Panc1 (cell line): ENCODE data around the gene NVL. TPM values are rescaled to one million over a fixed set of nuclear protein-coding genes. Genes with fewer than 3 reads are reported as not detected.
A peak's percentile ranks its signal among the peaks of the same experiment; 100 is the strongest.

ENCODE experiments used
- ATAC-seq: fragments of 200-7000 bp; cut with Tn5 transposase; 2 replicates; pipeline ENCODE4 v1.9.1; 2020; ENCODE audit warnings: mild to moderate bottlenecking, moderate library complexity
- BruUV-seq: library from RNA; stranded (reverse); fragments of 400-500 nt; replicated peaks from 2 replicates; lab custom pipeline; 2021; lab: Mats Ljungman, UMichigan
- CTCF ChIA-PET: fragments of 300-600 bp; sonication (Branson Sonifier 250); formaldehyde crosslinking; loops from one replicate; lab custom pipeline; 2022; ENCODE audit warnings: antibody characterized with exemption; lab: Charles Lee
- POLR2A ChIA-PET: fragments of 300-600 bp; sonication (Branson Sonifier 250); formaldehyde crosslinking; loops from one replicate; lab custom pipeline; 2022; ENCODE audit warnings: antibody characterized with exemption; lab: Charles Lee
- DNase-seq: peaks from one replicate; pipeline ENCODE4 v3.0.0-alpha.2; 2010; ENCODE audit warnings: low read depth, low spot score
- H3K27ac ChIP-seq: 2 replicates; pipeline ENCODE4 v1.5.1; 2011; ENCODE audit warnings: mild to moderate bottlenecking, low read length, inconsistent platforms
- H3K27me3 ChIP-seq: fragments of 200-500 bp; sonication (Bioruptor generic); 2 replicates; pipeline ENCODE4 v1.6.0; 2014; ENCODE audit warnings: low read length, inconsistent platforms; ENCODE audit not compliant: control insufficient read depth, insufficient read depth
- H3K36me3 ChIP-seq: fragments of 200-500 bp; sonication (Bioruptor generic); 2 replicates; pipeline ENCODE4 v1.5.1; 2014; ENCODE audit warnings: inconsistent platforms, mild to moderate bottlenecking, low read length, moderate library complexity; ENCODE audit not compliant: control insufficient read depth, insufficient read depth
- H3K4me1 ChIP-seq: 2 replicates; pipeline ENCODE4 v1.5.1; 2011; ENCODE audit warnings: inconsistent platforms, mild to moderate bottlenecking, low read length, moderate library complexity; ENCODE audit not compliant: control insufficient read depth, insufficient read depth
- H3K4me3 ChIP-seq, 2 experiments: 2 replicates each; pipeline ENCODE4 v1.5.1; 2011 to 2012; ENCODE audit warnings: low read depth in 2 of 2, low read length in 2 of 2, mild to moderate bottlenecking in 2 of 2, inconsistent platforms in 1 of 2, moderate library complexity in 1 of 2
- H3K9me3 ChIP-seq: fragments of 200-500 bp; sonication (Bioruptor generic); 2 replicates; pipeline ENCODE4 v1.5.1; 2014; ENCODE audit warnings: low read depth, mild to moderate bottlenecking, inconsistent platforms, low read length, moderate library complexity; ENCODE audit not compliant: control insufficient read depth, insufficient read depth
- POLR2AphosphoS5 ChIP-seq: IDR thresholded peaks from 2 replicates; pipeline ENCODE4 v1.6.1; 2012; ENCODE audit warnings: mild to moderate bottlenecking, low read depth, low read length, moderate library complexity
- SIN3A ChIP-seq: IDR thresholded peaks from 2 replicates; pipeline ENCODE4 v1.6.1; 2012; ENCODE audit warnings: low read depth, mild to moderate bottlenecking, low read length, moderate library complexity, borderline replicate concordance; ENCODE audit not compliant: insufficient read depth
- TCF7L2 ChIP-seq: IDR thresholded peaks from 2 replicates; pipeline ENCODE4 v1.6.1; 2011; ENCODE audit warnings: mild to moderate bottlenecking, low read depth, low read length, inconsistent platforms
- in situ Hi-C: cut with HindIII; loops from 2 replicates; pipeline ENCODE4 v1.10.0; 2016; ENCODE audit warnings: low sequenced_read_pairs, low pct_unique_long_range_greater_than_20kb
- intact Hi-C: fragments of 100-400 bp; cut with micrococcal nuclease; formaldehyde crosslinking; loops from one replicate; pipeline ENCODE4 v1.10.0; 2022; ENCODE audit not compliant: unreplicated experiment
- total RNA-seq: library from RNA; stranded (reverse); gene quantifications from one replicate; pipeline ENCODE4 v1.2.1, GENCODE V29; 2021; ENCODE audit not compliant: unreplicated experiment
- TF ChIP-seq, protein P1 (sequence below), 2 experiments: IDR thresholded peaks; 2 replicates each; pipeline ENCODE4 v1.6.1; 2011 to 2012; ENCODE audit warnings: low read depth in 2 of 2, control low read depth in 1 of 2, low read length in 1 of 2, mild to moderate bottlenecking in 1 of 2, moderate library complexity in 1 of 2; ENCODE audit not compliant: insufficient read depth in 1 of 2
- TF ChIP-seq, protein P2 (sequence below): fragments of 450-650 bp; IDR thresholded peaks from 2 replicates; pipeline ENCODE4 v1.5.1; 2017; ENCODE audit warnings: mild to moderate bottlenecking

Gene NVL
- total RNA-seq, 1 experiment from 2014 or later: 25.0 TPM

DNA sequence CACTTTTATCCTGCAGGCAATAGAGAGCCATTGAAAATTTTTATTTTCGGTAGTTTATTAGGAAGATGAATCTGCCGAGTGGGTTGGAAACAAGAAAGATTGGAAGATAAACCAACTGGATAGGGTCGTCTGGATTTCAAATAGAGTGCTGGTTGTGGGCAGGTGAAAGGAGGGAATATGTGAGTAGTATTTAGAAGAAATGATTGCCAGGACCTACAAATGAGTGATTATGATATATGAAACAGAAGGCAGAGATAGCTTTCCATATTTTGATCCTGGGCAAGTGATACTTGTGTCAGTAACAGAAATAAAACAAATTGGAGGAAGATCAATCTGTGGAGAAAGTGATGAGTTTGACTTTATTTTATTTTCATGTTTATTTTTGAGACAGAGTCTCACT, 29.2 kb upstream of the NVL start:
- no peak overlapping the region; a peak in 1 of 4 replicates for H3K4me3 ChIP-seq
- TF ChIP-seq, protein P1, sequence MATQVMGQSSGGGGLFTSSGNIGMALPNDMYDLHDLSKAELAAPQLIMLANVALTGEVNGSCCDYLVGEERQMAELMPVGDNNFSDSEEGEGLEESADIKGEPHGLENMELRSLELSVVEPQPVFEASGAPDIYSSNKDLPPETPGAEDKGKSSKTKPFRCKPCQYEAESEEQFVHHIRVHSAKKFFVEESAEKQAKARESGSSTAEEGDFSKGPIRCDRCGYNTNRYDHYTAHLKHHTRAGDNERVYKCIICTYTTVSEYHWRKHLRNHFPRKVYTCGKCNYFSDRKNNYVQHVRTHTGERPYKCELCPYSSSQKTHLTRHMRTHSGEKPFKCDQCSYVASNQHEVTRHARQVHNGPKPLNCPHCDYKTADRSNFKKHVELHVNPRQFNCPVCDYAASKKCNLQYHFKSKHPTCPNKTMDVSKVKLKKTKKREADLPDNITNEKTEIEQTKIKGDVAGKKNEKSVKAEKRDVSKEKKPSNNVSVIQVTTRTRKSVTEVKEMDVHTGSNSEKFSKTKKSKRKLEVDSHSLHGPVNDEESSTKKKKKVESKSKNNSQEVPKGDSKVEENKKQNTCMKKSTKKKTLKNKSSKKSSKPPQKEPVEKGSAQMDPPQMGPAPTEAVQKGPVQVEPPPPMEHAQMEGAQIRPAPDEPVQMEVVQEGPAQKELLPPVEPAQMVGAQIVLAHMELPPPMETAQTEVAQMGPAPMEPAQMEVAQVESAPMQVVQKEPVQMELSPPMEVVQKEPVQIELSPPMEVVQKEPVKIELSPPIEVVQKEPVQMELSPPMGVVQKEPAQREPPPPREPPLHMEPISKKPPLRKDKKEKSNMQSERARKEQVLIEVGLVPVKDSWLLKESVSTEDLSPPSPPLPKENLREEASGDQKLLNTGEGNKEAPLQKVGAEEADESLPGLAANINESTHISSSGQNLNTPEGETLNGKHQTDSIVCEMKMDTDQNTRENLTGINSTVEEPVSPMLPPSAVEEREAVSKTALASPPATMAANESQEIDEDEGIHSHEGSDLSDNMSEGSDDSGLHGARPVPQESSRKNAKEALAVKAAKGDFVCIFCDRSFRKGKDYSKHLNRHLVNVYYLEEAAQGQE (IDR thresholded peaks at IDR 0.05; ENCODE audit: insufficient read depth in 1 of 2, low read depth in 2 of 2, low read length in 1 of 2): no peak
- TF ChIP-seq TCF7L2 (no peak), POLR2AphosphoS5 (no peak), SIN3A (no peak)
- TF ChIP-seq, protein P2, sequence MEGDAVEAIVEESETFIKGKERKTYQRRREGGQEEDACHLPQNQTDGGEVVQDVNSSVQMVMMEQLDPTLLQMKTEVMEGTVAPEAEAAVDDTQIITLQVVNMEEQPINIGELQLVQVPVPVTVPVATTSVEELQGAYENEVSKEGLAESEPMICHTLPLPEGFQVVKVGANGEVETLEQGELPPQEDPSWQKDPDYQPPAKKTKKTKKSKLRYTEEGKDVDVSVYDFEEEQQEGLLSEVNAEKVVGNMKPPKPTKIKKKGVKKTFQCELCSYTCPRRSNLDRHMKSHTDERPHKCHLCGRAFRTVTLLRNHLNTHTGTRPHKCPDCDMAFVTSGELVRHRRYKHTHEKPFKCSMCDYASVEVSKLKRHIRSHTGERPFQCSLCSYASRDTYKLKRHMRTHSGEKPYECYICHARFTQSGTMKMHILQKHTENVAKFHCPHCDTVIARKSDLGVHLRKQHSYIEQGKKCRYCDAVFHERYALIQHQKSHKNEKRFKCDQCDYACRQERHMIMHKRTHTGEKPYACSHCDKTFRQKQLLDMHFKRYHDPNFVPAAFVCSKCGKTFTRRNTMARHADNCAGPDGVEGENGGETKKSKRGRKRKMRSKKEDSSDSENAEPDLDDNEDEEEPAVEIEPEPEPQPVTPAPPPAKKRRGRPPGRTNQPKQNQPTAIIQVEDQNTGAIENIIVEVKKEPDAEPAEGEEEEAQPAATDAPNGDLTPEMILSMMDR: no peak
- ATAC-seq (no peak), DNase-seq (no peak)
- in situ Hi-C loops (no loop called here), intact Hi-C loops (no loop called here)
- H3K27ac ChIP-seq: 0 out of 2 replicates have a peak overlapping the region, but pooled peaks have one; percentile 14
- H3K36me3 ChIP-seq: no peaks in the 10 kb centered on the region
- BruUV-seq: no TSS peak
- no peaks in the 10 kb centered on the region for H3K27me3 ChIP-seq
- H3K4me1 ChIP-seq: peaks cover 17% of the 10 kb centered on the region
- ChIA-PET CTCF (no interaction called here), POLR2A (no interaction called here)
- H3K9me3 ChIP-seq: no peaks in the 10 kb centered on the region

DNA sequence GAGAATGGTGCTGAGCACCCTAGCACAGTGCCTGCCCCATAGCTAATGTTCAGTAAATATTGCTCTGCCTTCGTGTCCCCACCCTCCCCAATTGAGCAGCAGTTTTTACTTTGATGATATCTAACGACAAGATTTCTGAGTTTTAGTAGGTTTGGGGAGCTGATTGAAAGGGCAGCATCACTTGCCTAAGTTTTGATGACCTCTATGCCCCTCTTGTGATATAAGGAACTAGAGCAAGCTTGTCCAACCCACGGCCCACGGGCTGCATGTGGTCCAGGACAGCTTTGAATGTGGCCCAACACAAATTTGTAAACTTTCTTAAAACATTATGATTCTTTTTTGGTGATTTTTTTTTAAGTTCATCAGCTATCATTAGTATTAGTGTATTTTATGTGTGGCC, 28.3 kb upstream of the NVL start:
- no TSS peak for BruUV-seq
- Histone ChIP-seq H3K27ac (peak overlapping the region; percentile 77), H3K27me3 (no peaks in the 10 kb centered on the region), H3K36me3 (no peaks in the 10 kb centered on the region), H3K9me3 (no peaks in the 10 kb centered on the region), H3K4me3 (peak overlapping the region; percentile 78 to 79), H3K4me1 (peaks cover 17% of the 10 kb centered on the region)
- ChIA-PET POLR2A (no interaction called here), CTCF (no interaction called here)
- no peak for TF ChIP-seq TCF7L2
- TF ChIP-seq SIN3A: no peak
- TF ChIP-seq, protein P2: no peak
- TF ChIP-seq, protein P1 (IDR thresholded peaks at IDR 0.05; ENCODE audit: insufficient read depth in 1 of 2, low read depth in 2 of 2, low read length in 1 of 2): no peak
- TF ChIP-seq POLR2AphosphoS5: no peak
- in situ Hi-C loops: no loop called here
- intact Hi-C loops: no loop called here
- no peak for ATAC-seq
- no peak for DNase-seq
